A673 (cell line): ENCODE data around the gene RSPH6A.

Source experiments
- EZH2 ChIP-seq: fragments of 200-600 bp; sonication (generic); IDR thresholded peaks from 2 replicates; pipeline ENCODE4 v1.6.1; 2017; ENCODE audit warnings: borderline replicate concordance, low read depth, mild to moderate bottlenecking, mixed read lengths, antibody characterized with exemption, low read length; ENCODE audit not compliant: poor library complexity, severe bottlenecking
- TF ChIP-seq, protein P1 (sequence below): fragments of 300-800, 200-600 bp; sonication (generic); conservative IDR thresholded peaks from 2 replicates; pipeline ENCODE4 v1.5.1; 2017; ENCODE audit warnings: low read depth, mild to moderate bottlenecking, antibody characterized with exemption, low read length, moderate library complexity, mixed read lengths

DNA sequence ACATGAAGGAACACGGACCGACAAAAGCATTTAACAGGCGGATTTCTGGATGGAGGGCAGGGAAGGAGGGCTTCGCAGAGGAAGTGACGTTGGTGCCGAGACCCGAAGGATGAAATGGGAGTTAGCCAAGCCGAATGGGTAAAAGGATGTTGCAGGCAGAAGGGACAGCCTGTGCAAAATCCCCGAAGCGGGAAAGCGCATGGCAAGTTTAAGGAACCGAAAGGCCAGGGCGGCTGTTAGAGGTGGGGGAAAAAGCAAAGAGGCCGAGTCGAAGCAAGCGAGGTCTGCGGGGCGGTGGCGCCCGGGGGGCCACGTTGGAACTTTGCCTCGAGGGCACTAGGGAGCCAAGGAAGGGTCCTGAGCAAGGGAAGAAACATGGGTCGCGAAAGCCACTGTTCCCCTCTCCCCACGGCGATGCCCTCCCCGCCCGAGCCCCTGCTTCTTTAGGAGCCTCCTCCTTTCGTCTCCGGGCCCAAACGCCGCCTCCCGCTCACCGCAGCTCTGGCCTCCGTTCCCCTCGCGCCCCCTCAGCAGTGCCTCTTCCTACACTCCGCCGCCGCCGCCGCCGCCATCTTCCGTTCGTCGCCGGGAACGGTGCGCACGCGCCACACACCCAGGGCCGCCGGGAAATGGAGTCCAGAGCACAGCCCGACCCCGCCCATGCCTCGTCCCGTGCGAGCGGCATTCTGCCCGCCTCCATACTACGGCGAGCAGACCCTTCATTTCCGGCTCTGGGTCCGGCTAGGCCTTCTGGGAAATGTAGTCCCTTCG is 47.6 kb upstream of the RSPH6A start, which contains the start of gene SYMPK:
- TF ChIP-seq, protein P1, sequence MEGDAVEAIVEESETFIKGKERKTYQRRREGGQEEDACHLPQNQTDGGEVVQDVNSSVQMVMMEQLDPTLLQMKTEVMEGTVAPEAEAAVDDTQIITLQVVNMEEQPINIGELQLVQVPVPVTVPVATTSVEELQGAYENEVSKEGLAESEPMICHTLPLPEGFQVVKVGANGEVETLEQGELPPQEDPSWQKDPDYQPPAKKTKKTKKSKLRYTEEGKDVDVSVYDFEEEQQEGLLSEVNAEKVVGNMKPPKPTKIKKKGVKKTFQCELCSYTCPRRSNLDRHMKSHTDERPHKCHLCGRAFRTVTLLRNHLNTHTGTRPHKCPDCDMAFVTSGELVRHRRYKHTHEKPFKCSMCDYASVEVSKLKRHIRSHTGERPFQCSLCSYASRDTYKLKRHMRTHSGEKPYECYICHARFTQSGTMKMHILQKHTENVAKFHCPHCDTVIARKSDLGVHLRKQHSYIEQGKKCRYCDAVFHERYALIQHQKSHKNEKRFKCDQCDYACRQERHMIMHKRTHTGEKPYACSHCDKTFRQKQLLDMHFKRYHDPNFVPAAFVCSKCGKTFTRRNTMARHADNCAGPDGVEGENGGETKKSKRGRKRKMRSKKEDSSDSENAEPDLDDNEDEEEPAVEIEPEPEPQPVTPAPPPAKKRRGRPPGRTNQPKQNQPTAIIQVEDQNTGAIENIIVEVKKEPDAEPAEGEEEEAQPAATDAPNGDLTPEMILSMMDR = no peak
- no peak for TF ChIP-seq EZH2
